GM19372 (cell line): ENCODE results near the gene SPINK9.
"Not testable (repeated sequence)": the region's sequence is repeated elsewhere in the genome, so short reads cannot be mapped to it uniquely, and the experiment has no call there.

Experiments
- ATAC-seq: cut with Tn5 transposase; IDR thresholded peaks from one replicate; pipeline ENCODE4 v1.9.1; 2021; ENCODE audit warnings: mild to moderate bottlenecking, low read depth, moderate library complexity; ENCODE audit not compliant: unreplicated experiment

Gene SPINK9, protein sequence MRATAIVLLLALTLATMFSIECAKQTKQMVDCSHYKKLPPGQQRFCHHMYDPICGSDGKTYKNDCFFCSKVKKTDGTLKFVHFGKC

DNA sequence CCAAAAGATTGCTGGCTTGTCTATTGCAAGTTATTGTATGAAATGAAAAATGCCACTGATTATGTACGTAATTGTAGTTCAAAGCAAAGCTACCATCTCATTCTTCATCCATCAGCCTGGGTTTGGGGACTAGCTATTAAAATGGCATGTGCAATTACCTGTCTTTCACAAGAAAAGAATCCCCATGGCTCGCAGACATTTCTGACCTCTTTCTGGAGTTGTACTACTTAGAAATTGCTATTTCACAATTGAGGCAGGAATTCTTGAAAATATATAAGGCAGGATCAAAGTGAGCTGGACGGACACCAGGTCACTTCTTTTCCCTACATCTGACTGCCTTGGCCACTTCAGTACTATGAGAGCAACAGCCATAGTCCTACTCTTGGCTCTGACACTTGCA lies at the start of gene SPINK9:
Gene SPINK9 (plus strand): TSS at position 301 of the 400 bp plus-strand sequence. CDS start 55 bp downstream, at position 356.
- no peak for ATAC-seq

DNA sequence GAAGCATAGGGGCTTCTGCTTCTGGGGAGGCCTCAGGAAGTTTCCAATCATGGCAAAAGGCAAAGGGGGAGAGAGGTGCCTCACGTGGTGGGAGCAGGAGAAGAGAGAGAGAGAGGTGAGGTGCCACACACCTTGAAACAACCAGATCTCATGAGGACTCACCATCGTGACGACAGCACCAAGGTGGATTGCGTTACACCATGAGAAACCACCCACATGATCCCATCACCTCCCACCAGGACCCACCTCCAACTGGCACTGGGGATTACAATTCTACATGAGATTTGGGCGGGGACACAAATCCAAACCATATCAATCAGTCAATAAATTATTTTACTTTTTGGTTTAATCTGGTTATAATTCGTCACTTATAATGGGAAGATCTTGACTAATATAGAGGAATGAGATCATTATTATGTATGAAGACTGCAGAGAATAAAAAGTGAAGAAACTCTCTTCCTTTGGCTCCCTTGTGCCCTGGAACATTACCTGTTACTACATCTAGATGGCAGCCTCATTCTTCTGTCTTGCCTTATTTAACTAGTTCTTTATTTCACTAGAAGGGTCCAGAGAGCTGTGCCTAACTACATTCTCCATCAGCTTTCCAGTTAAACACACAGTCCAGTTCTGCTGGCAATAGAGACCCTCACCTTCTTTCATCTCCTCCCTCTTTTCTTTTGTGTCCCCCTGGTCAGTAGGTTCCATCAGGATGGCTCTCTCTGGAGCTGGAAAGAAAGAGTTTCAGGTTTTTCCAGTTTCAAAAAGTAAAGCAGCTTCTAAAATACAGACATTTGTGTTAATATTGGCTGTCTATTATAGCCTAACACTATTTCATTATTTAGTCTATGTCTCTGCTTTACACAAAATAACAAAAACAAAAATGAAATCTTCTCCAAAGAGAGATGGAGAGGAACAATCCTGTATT lies 44.8 kb upstream of the SPINK9 start:
- ATAC-seq: no peak

DNA sequence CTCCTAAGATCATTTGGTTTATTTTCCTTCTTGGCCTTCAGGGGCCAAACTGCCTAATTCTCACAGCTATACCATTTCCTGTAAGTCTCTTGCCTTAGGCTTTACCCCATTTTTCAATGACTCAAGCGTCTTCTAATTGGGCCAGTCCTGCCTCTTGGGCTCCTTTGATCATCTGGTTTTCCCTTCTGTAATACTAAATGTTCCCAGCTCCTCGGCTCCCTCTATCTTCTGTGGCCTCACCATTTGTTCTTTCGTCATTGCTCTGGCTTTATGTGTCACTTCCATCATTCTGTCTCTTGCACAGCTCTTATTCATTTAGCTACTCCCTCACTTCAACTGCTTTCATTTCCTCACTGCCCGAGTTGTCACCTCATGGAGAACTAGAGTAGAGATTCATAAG lies 37.6 kb upstream of the SPINK9 start:
- no peak for ATAC-seq

DNA sequence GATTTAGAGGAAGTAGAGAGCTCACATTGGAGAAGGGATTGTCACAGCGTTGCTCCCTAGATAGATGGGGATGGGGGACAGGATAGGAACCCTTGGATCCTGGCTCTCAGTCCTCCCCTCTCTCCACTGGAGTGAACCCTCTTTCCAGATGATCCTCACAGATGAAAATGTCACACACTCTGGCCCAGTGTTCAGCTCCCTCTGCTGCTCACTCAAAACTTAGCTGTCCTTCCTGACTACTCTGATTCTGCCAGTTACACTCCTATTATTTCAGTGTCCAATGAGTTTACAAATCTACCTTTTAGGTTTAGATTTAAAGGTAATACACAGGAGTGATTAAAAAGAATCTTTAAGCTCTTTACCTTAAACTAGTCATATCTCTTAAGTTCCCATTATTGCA lies 28.9 kb upstream of the SPINK9 start:
- no peak for ATAC-seq

DNA sequence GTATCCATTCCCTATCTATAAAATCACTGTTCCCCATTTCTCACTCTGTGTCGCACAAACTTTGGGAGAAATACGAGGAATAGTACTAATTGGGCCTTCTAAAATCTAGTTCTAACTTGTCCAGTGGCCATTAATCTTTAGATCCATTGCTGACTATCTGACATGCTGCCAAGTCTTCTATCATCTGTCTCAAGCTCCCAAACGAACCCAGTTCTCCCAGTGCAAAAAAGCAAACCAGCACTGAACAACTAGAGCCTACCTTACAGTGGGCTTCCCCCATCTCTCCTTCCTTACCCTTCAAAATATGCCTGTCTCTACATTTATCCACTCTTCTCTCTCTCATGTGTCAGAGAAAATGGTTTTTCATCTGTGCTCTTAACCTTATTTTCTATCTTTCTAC lies 26.3 kb upstream of the SPINK9 start:
- ATAC-seq: no peak

DNA sequence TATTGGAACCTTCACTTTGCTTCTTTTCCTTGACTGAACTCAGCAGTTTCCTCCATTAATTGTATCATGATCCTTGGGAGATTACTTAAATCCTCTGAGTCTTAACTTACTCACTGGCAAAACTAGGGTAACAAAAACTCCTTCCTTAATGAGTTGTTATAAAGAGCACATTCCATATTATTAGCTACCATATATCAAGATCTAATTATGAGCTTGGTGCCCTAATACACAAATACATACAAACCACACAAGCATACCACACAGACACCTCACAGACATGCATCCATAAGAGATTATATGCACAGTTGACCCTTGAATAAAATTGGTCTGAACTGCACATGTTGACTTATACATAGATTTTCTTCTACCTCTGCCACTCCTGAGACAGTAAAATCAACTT lies 25.6 kb upstream of the SPINK9 start:
- no peak for ATAC-seq

DNA sequence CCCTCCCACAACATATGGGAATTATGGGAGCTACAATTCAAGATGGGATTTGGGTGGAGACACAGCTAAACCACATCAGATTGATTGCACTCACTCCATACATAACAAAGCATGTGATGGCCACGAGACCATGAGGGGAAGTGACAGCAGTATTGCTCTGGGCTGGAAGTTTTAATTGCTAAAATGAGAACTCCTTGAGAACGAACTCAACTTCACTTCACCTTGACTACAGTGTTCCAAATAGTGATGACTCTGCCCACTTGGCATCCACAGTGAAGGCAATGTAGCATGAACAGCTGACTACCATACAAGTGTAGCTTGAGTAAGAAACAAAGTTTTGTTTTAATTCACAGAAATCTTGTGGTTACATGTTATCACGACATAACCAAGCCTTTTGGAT lies 23.9 kb upstream of the SPINK9 start:
- no peak for ATAC-seq

DNA sequence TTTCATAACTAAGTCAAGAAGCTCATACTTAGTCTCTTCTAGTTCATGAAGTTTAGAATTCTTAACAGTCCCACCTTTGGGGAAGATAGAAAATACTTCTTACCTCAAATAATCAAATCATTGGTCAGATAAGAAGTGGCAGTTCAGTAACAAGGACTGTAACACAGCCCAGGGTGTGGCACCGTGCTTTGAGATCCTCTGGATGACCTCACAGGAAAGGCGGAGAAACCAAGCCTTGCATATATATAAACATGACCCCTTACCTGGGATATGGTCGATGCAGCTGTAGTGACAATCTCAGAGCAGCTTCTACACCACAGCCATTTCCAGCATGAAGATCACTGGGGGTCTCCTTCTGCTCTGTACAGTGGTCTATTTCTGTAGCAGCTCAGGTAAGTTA lies 23.2 kb upstream of the SPINK9 start, which contains the start of gene SPINK7:
Gene SPINK7 (plus strand): TSS at position 271 of the 400 bp plus-strand sequence. CDS start 61 bp downstream, at position 332.
- ATAC-seq: no peak

DNA sequence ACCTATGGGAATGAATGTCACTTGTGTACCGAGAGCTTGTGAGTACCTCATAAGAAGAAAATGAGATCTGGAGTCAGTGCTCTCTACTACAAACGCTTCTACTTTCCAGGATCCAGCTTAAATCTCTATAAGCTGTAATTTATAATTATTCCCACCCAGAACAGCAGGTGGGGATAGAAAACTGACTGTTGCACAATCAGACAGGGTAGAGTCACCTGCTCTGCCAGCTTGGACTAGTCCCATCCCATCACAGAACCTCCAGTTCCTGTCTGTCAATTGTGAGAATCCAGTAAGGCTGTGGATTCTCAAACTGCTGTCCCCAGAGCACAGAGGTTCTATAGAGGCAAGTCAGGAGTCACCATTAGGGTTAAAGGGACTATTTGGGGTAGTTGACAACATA lies 21.2 kb upstream of the SPINK9 start:
- no peak for ATAC-seq

DNA sequence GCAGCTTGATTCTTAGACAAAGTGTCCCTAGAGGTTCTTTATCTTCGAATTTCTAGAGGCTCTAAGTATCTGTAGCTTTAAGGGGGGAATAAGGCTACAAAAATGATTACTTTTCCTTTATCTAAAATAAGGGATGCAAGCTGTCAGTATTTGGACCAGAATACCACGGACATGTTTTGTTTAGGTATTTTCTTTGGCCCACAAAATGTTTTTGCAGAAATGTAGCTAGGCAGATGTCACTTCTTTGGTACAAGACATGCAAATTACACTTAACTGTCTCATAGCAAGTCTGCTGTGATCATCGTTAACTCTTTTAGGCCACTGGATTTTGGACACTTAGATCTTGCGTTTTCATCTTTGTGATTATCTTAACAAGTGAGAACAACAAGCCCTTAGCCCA lies 20.6 kb upstream of the SPINK9 start:
- ATAC-seq: no peak

DNA sequence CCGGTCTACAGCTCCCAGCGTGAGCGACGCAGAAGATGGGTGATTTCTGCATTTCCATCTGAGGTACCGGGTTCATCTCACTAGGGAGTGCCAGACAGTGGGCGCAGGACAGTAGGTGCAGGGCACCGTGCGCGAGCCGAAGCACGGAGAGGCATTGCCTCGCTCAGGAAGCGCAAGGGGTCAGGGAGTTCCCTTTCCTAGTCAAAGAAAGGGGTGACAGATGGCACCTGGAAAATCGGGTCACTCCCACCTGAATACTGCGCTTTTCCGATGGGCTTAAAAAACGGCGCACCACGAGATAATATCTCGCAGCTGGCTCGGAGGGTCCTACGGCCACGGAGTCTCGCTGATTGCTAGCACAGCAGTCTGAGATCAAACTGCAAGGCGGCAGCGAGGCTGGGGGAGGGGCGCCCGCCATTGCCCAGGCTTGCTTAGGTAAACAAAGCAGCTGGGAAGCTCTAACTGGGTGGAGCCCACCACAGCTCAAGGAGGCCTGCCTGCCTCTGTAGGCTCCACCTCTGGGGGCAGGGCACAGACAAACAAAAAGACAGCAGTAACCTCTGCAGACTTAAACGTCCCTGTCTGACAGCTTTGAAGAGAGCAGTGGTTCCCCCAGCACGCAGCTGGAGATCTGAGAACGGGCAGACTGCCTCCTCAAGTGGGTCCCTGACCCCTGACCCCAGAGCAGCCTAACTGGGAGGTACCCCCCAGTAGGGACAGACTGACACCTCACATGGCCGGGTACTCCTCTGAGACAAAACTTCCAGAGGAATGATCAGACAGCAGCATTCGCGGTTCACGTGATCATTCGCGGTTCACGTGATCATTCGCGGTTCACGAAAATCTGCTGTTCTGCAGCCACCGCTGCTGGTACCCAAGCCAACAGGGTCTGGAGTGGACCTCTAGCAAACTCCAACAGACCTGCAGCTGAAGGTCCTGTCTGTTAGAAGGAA lies 15.1 kb upstream of the SPINK9 start:
- not testable (repeated sequence) for ATAC-seq

DNA sequence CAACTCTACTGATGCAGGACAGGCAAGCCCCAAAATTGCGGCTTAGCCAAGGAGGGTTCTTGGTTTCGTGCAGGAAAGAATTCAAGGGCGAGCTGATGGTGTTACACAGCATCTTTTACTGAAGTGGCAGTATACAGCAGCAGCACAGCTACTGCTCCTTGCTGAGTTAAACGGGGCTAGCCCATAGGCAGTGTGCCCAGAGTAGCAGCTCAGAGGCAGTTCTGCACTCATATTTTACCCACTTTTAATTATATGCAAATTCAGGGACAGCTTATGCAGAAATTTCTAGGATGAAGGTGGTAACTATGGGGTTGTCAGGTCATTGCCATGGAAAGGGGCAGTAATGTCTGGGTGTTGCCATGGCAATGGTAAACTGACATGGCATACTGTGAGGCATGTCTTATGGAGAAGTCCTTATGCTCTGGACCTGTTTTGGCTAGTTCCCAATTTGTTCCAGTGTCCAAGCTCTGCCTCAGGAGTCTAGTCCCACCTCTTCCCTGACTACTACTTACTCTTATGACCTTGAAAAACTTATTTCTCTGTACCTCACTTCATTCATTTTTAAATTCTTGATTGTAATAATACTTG lies 2.0 kb upstream of the SPINK9 start:
- ATAC-seq: no peak

DNA sequence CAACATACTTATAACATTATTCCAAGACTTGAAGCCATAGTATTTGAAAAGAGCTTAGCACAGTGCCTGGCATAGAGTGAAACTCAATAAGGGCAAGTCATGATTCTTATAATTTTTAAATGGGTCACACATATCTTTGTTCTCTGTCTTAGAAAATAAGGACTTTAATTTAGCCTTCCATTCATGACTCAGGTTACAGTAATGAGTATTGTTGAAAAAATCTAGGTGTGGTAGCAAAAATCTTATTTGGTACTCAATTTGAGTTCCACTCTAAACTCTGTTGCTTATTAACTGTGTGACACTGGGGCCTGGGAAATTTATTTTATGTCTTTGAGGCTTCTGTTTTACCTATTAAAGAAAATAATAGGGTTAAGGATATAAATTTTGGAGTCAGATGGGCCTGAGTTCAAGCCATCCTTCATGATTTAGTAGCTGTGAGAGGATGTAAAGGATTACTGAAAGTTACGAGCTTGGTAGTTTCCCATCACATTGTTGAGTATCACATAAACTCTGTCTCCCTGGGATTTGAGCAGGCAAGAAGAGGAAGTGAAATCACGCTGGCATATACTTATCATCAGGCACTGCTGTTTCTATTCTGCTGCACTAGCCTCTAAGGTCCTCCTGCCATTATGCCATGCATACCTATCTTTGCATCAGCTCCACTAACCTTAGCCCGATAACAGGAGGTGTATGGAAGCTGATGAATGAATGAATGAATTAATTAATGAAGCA lies 1.5 kb downstream of the SPINK9 start:
- no peak for ATAC-seq

DNA sequence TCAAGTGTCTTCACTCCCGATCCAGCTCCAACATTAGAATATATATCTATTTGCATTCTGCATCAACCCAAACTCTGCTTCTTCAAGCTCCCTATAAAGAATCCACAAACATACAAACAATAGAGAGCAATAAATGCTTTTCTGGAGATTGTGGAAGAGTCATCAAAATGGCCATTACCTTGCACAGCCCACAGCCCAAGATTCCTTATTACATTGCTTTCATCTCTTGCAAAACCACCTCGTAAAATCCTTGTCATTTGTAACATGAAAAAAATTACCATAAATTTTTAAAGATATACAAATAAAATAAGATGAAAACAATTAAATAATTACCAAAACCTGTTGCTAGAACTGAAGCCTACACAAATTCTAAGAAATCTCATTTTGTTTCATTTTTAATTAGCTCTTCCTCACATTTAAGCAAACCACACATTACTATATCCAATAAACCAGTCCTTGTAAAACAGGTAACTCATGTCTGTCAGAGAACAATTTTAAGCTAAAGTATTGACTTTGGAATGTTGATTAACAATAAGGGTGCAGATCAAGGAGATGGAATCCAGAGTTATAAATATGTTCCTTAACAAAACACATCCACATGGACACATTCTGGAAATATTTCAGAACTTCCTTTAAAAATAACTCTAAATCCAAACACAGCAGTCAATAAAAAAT lies 7.1 kb downstream of the SPINK9 start:
- ATAC-seq: no peak

DNA sequence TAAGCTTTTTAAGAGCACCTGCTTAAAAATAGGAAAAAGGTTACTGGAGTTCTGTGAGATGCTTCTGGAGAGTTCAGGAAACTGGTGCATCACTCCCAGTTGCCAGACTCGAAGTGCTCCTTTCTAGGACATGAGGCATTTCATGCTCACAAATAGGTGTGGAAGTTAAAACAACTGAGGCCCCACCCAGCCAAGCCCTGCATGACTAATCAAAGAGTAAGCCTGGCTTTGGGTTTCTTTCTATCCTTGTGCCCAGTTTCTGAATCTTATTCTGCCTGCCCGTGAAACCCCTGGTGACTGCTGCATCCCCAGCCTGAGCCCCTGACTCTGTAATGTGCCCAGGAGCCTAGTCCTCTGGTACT lies 7.7 kb downstream of the SPINK9 start:
- ATAC-seq: no peak

DNA sequence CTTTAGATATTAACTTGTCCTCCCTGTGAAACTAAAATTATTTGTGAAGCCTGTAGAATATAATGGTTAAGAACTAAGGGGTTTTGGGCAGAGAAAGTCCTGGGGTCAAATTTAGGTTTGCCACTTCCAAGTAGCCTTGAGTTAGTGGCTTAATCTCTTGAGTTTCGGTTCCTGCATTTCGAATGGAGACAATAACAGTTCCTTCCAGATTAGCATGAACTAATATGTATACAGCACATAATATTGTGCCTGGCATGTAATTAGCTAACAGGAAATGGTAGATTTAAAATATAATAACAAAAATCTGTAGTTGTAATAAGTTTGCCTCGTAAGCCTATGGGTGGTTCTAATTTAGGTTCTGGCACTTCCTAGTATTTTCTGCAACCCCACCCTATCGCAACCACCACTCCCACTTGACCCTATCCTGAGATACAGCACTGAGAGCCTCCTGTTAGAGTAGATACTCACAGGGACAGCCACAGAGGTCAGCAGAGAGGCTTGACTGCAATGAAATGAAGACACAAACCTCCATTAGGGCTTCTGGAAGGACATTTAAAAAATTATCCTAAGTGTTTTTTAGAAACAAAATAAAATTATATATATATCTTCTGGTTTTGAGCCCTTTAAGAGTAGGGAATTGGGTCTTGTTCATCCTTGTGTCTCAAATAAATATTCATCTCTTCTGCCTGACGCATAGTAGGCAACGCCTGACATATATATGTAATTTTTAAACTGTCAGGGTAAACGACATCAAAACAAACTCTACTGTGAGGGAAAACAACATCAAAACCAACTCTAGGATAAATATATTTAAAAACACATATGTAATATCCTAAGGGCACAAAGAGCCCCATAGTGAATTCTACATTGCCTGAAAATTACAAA lies 8.5 kb downstream of the SPINK9 start:
- no peak for ATAC-seq

DNA sequence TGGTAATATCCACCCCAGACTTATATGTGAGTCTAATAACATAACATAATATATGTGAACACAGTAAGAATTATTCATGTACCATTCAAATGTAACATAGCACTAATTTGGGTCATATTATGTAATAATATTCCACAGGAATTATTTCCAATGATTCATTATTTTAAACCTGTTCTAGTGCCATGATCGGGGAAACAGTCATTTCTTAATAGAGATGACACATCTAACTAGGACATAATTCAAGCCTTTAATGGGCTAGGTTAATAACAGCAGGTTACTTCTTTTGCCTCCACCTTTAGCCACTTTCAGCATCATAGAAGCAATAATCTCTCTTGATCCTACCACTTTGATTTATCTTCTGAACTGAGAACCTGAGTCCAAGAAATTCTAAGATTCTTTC lies 12.3 kb downstream of the SPINK9 start:
- no peak for ATAC-seq

DNA sequence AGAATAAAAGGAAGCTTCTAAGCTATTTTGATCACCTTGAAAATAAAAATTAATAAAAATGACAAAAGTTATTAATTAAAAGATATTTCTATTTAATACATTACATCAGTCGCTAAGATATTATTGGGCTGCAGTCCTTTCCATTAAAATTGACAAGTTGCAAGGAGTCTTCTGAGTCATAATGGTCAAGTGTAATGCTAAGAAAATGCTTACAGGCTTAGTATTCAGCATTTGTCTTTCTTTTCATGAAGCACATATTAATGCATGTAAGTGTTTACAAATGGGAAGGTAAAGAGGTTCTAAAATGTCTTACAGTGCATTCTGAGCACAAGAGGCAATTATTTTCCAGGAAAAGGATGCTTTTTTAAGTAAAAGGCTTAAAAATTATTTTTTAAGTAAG lies 17.3 kb downstream of the SPINK9 start:
- ATAC-seq: no peak

DNA sequence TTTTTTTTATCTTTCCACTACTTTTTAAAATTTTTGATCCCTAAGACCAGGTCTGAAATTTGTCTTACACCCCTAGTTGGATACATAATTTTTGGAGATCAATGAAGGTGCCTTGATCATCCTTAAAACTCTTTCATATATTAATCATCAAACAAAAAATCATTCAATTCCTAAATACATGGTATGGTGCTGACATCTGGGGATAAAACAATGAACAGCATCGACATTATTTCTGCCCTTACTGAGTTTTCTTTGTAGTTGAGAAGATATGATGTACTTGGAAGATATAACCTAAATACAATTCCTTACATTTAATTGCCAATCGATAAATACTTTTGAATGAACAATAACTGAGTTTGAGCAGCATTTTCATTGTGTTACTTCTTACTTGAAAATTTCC lies 18.3 kb downstream of the SPINK9 start:
- ATAC-seq: no peak
